ENCODE measurements around the gene DNAJB7.
A peak's percentile ranks its signal among the peaks of the same experiment; 100 is the strongest.

DNAJB7 gene

DNA sequence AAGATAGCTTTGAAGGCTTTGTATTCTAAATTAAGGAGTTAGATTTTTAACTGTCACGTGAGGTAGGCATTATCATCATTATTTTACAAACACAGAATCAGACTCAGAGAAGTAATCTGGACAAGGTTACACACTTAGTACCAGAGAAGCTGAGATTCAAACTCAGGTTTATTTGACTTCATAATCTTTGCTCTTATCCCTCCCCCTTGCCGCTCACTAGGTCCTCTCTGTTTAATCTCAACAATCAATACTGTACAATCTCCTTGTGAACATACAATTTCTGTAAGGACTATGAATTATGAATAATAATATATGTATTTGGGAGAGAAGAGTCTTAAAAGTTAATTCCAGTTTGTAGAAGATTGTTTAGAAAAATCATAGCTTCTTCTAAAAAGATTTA lies 5.2 kb upstream of the DNAJB7 start:
- TF ChIP-seq MYC (IDR thresholded peaks at IDR 0.05; ENCODE audit: low read depth, low read length) (no peak), POLR2A (IDR thresholded peaks at IDR 0.05; ENCODE audit: extremely low read depth, insufficient read length) (no peak)
- TF ChIP-seq, protein P1, sequence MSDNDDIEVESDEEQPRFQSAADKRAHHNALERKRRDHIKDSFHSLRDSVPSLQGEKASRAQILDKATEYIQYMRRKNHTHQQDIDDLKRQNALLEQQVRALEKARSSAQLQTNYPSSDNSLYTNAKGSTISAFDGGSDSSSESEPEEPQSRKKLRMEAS (IDR thresholded peaks at IDR 0.05; ENCODE audit: low read depth, low read length): no peak
- TF ChIP-seq, protein P2, sequence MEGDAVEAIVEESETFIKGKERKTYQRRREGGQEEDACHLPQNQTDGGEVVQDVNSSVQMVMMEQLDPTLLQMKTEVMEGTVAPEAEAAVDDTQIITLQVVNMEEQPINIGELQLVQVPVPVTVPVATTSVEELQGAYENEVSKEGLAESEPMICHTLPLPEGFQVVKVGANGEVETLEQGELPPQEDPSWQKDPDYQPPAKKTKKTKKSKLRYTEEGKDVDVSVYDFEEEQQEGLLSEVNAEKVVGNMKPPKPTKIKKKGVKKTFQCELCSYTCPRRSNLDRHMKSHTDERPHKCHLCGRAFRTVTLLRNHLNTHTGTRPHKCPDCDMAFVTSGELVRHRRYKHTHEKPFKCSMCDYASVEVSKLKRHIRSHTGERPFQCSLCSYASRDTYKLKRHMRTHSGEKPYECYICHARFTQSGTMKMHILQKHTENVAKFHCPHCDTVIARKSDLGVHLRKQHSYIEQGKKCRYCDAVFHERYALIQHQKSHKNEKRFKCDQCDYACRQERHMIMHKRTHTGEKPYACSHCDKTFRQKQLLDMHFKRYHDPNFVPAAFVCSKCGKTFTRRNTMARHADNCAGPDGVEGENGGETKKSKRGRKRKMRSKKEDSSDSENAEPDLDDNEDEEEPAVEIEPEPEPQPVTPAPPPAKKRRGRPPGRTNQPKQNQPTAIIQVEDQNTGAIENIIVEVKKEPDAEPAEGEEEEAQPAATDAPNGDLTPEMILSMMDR (IDR thresholded peaks at IDR 0.05; ENCODE audit: low read depth, low read length): no peak
- DNase-seq (ENCODE audit: low read depth): no peak
- no peak overlapping the region for H3K4me3 ChIP-seq (ENCODE audit: low read depth, low read length)

DNA sequence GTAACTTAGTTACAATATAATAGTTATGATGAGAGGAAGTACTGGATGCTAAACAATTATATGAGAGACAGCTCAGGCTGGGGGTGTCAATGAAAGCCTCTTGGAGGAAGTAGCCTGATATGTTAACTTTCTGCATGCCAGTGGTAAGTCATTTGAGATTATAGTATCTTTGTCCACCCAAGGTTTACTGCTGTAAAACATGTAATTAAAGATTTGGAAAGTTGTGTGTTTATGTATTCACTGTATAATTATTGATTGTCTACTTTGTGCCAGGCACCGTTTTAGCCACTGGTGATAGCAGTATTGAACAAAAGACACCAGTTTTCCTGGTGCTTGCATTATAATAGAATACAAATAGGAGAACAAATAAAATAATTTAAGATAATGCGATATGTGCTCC lies 624 bp upstream of the DNAJB7 start:
- DNase-seq (ENCODE audit: low read depth): no peak
- TF ChIP-seq, protein P2 (IDR thresholded peaks at IDR 0.05; ENCODE audit: low read depth, low read length): no peak
- no peak for TF ChIP-seq POLR2A (IDR thresholded peaks at IDR 0.05; ENCODE audit: extremely low read depth, insufficient read length)
- TF ChIP-seq, protein P1 (IDR thresholded peaks at IDR 0.05; ENCODE audit: low read depth, low read length): no peak
- TF ChIP-seq MYC (IDR thresholded peaks at IDR 0.05; ENCODE audit: low read depth, low read length): no peak
- no peak overlapping the region for H3K4me3 ChIP-seq (ENCODE audit: low read depth, low read length)

DNA sequence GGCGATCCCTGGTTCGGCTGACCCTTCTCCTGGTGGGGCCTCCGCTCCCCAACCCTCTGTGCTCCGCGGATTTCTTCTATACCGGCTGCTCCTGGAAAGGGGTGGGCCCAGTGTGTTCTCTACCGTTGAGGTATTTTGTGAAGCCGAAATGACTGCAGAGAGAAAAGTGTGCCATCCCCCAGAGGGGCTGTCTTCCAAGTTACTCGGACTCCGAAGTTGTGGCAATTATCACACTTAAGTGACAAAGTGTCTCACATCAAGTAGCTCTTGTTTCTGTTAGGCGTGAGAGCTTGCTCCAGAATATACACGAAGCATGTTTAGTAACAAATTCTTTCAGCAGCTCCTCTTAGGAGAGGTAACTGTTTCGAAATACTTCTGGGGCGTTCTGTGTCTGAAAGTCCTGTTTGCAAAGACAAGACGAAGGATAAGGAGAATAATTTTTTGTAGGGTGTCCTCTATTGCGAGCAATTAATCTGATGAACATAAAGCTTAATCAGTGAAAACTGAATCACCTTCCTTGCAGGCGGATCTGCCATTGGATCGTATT lies 4.5 kb downstream of the DNAJB7 start:
- DNase-seq (ENCODE audit: low read depth): no peak
- peak overlapping the region; percentile 97 for H3K4me3 ChIP-seq (ENCODE audit: low read depth, low read length)
- TF ChIP-seq, protein P1 (IDR thresholded peaks at IDR 0.05; ENCODE audit: low read depth, low read length): no peak
- TF ChIP-seq, protein P2 (IDR thresholded peaks at IDR 0.05; ENCODE audit: low read depth, low read length): no peak
- TF ChIP-seq MYC (IDR thresholded peaks at IDR 0.05; ENCODE audit: low read depth, low read length) (no peak), POLR2A (IDR thresholded peaks at IDR 0.05; ENCODE audit: extremely low read depth, insufficient read length) (no peak)

DNA sequence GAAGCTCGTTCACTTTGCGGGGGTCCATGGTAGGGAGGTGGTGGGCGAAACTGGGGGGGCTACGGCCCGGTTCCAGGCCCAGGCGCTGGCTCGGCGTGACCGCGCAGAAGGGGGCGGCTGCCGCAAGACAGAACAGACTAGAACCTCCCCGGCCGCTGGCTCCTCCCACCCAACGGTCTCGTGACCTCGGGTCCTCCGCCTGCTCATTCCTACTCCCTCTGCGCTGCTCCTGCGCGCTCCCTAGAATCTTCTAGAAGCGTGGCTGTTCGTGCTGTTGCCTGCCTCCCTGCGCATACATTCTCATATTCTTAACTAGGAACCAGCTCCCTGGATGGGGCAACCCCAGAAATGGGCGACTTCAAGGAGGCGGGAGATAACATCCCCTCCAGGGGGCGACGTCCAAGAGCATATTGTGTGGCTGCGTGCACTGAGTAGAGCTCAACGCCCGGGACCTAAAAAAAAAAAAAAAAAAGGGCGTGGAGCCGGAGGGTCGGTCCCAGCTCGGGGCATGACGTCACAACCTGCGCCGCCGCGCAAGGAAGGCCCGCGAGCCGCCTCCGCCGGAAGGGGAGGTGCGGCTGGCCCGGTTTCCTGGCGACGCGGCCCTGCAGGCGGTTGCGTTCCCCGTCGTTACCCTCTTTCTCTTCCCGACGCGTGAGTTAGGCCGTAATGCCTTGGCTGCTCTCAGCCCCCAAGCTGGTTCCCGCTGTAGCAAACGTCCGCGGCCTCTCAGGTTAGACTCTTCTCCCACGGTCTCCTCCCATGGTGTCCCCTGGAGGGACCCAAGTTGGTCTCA lies 5.2 kb downstream of the DNAJB7 start, which contains the start of the genes ST13 and XPNPEP3:
TSS of gene ST13 (minus strand) at position 127 of the 796 bp plus-strand sequence. CDS start at position 28, 99 bp downstream.
TSS of gene XPNPEP3 (plus strand) at position 636 of the 796 bp plus-strand sequence. CDS start at position 670, 34 bp downstream.
- peak; percentile 76 for TF ChIP-seq MYC (IDR thresholded peaks at IDR 0.05; ENCODE audit: low read depth, low read length)
- TF ChIP-seq, protein P2 (IDR thresholded peaks at IDR 0.05; ENCODE audit: low read depth, low read length): no peak
- peak; percentile 55 for TF ChIP-seq POLR2A (IDR thresholded peaks at IDR 0.05; ENCODE audit: extremely low read depth, insufficient read length)
- TF ChIP-seq, protein P1 (IDR thresholded peaks at IDR 0.05; ENCODE audit: low read depth, low read length): peak; percentile 67
- peak; percentile 96 for DNase-seq (ENCODE audit: low read depth)
- H3K4me3 ChIP-seq (ENCODE audit: low read depth, low read length): peak within 1 kb of the TSS; percentile 97

DNA sequence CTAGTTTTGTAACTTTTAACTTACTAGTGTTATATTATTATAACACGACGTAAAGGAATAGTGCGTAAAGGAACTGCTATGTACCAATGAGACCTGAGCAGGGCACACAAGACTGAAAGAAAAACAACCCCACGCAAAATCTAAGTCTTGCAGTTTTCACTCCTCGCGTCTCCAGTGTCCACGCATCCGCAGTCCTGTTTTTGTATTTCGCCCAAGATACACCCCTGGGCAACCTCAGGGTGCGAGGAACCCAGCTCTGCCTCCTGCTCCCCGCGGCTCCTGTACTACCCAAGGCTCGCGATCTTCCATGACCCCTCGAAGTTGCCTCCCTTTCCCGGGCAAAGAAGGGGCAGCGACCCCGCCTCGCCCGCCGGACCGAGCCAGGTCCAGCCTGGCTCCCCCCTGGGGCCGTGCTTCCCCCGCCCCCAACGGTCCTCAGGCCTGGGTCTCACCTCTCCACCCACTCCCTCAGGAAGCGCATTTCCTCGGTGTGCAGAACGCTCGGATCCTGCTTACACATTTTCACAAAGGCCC lies 5.9 kb downstream of the DNAJB7 start:
- peak overlapping the region; percentile 79 for H3K4me3 ChIP-seq (ENCODE audit: low read depth, low read length)
- TF ChIP-seq MYC (IDR thresholded peaks at IDR 0.05; ENCODE audit: low read depth, low read length): no peak
- TF ChIP-seq, protein P1 (IDR thresholded peaks at IDR 0.05; ENCODE audit: low read depth, low read length): no peak
- no peak for TF ChIP-seq POLR2A (IDR thresholded peaks at IDR 0.05; ENCODE audit: extremely low read depth, insufficient read length)
- TF ChIP-seq, protein P2 (IDR thresholded peaks at IDR 0.05; ENCODE audit: low read depth, low read length): no peak
- DNase-seq (ENCODE audit: low read depth): peak; percentile 50

Measured in NB4 (cell line).